Hypothalamus (tissue), 51 donors: ENCODE results near the gene TBX10.
"Not testable (repeated sequence)": the region's sequence is repeated elsewhere in the genome, so short reads cannot be mapped to it uniquely, and the experiment has no call there.

Experiments used
- DNase-seq, 51 donors: peaks; one replicate each; lab custom pipeline; 2025; lab: John Stamatoyannopoulos, UW

Gene TBX10

GRCh38 chr11:67646535-67647336, 7.2 kb upstream of the TBX10 start:
- no peak for DNase-seq

DNA sequence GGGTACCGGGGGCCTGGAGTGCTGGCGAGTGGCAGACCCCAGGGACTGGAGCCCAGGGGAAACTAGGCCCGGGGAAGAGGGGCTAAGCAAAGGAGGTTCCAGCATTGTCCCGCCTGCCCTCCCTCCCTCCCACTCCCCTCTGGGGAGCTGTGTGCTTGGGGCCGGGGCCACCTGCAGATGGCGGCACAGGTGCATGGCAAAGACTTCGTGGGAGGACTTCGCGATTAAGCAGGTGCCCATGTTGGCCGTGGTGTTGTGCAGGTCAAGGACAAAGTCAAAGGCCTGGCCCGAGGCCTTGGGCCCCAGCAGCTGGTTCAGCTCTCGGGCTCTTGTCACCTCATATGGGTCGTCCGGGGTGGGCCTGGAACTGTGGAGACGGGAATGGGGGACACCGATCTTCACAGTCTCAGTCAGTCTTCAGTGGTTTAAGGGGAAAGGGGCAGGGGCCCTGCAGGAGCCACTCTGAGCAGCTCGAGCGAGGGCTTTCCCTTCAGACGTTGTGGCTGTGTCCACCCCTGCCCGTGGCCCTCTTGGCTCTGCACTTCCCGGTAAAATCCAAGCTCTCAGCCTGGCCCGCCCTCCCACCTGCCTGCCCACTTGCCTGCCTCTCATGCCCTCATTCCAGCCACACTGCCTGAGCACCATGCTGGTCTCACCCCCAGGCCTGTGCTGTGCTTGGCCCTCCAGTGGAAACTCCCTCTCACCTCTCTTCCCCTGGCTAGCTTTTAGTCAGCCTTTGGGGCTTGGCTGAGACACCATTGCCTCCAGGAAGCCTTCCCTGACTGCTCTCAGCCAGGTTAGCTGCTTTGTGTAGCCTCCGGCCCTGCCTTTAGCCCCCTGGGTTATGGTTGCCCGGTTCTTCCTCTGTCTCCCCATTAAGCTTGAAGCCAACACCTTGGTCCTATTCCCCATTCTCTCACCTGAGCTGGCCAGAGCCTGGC, 6.2 kb upstream of the TBX10 start:
- DNase-seq: no peak

DNA sequence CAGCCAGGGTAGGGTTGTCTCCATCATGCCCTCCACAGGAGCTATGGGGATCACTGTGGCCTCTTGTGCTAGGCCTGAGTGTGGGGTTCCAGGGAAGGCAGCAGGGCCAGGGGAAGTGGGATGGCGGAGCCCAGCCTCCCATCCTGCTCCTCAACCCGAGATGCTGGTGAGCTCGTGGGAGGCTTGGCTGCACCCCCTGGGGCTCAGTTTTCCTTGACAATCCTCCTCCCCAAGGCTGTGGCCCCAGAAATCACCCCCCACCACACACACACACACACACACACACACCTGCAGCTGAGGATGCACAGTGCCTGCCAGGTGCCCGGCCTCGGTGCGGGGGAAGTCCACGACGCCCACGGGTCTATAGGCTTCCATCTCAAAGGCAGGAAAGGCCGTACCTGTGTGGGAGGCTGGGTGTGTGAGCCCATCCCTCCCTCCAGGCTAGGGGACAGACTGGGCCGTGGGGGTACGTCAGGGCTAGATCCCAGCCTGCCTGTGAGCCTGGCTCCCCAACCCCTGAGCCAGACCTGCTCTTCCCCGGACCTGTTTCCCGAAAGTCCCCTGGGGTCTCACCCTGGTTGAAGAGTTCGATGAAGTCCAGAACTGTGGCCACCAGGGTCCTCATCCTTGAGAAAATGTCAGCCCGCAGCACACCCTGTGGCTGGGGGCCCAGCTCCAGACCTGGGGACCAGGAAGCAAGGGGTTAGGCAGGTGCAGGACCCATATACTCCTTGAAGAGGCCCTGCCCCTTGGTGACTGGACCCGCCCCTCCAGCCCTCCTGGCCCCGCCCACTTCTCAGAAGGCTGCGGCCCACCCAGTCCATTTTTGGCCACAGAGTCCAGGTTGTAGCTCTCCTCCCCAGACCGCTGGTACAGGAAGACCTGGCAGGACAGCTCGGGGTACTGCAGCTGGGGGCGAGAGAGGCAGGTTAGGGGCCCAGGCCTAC, 5.2 kb upstream of the TBX10 start:
- DNase-seq: no peak

GRCh38 chr11:67644042-67644441, 4.5 kb upstream of the TBX10 start:
- no peak for DNase-seq

DNA sequence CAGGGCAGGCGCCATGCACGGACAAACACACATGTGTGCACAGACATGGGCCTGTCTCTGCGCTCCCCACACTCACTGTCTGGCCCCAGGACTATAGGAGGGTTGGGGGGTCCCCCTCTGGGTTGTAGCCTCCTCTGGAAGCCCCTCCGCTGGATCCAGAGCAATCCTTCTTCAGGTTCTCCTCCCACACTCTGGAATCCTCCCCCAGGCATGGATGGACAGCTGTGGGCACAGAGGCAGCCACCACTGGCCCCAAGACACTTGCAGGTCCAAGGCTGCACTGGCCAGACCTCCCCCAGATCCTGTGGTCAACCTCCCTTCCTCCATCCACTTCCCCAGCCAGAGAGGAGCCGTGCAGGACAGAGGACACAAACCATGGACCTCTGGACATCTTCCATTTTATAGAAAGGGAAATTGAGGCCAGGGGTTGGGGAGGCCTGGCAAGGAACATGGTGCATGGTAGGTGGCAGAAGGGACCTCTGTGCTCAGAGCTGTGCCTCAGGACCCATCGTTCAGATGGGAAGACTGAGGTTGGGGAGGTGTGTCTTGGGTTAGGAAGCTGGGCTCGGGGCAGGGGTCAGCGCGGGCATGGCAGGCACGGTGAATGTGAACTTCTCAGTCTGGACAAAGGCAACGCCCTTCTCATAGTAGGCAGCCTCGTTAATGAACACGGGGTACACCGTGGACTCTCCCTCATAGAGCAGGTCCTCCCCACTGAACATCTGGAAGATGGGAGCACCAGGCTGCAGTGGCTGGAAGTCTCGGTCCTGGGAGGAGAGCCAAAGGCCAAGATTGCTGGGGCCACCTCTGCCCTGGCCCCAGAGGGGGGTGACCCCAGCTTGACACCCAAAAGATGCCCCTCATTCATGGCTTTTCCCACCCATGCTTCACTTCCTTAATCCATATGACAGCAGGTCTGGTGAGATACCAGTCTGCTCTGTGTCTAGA, 2.9 kb upstream of the TBX10 start:
- no peak for DNase-seq

DNA sequence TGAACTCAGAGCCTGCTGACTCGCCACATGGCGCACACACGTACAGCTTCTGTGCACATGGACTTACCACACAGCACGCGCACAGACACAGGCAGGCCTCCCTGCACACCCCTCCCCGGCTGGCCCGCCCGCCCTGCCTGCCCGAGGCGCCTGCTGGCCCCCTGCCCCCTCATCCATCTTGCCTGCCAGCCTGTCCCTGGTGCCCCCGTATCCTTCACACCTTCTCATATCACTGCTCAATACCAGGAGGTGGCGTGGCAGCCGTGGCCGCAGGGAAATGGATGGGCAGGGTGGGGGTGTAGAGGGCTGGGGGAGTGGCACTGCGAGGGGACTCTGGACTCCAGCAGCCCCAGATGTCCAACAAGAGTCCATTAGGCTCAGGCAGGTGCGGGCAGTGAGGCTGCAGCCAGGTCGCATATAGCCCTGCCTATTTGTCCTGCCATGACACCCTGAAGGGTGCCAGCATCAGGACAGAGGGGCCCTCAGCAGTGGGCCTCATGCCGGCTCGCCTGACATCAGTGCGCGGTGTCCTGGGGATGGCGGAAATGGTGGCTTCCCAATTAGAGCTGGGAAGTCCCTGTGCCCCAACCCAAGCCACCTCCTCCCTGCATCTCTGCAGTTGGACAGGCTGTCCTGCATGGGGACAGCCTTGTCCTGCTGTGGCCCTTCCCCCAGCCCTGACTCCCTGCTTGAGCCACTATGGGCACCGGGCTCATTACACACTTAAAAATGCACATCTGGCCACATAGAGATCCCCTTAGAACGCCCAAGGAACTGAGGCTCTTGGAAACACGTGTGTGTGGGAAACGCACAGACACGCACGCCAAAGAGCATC, 2.0 kb upstream of the TBX10 start:
- no peak for DNase-seq

GRCh38 chr11:67640758-67641337, 1.3 kb upstream of the TBX10 start:
- no peak for DNase-seq

GRCh38 chr11:67640021-67640757, 626 bp upstream of the TBX10 start:
- peak in 29 of 51 donors; percentile 10 to 72 (median 39) for DNase-seq

DNA sequence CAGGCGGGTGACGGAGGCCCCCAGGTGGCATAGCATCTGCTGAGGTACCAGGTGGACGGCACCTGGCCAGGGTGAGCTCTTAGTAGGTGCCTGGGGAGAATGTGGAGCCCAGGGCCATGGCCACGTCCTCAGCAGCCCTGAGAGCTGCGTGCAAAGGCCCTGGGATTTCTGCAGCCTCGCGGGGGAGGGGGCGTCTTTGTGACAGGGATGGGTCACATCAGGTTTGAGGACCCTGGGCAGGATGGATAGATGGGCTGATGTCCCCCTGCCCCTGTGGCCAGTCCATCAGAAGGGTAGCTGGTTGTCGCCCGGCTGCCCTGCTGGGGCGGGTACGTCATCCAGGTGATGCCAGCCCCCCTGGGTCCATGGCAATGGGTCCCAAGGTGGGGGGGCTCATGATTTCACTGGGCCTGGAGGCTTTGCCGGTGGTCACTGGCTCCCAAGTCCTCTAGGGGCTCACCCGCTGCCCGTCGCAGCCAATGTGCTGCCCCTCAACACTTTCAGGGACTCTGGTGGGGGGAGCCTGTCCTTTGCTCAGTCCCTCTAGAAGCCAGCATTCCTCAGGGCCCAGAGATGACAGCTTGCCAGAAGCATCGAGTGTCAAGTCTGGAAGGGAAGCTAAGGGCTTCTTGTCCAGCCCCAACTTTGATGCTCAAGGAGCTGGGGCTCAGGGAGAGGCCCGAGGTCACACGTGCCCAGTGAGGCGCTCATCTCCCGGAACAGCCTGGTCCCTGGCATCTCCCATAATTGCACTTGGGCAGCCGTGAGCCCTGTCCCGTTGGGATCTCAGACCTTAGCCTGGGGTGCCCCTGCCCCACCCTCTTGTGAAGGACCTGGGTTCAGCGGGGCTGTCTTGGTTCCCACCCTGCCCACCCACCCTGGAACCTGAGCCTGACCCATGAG, 777 bp downstream of the TBX10 start:
- DNase-seq: no peak

DNA sequence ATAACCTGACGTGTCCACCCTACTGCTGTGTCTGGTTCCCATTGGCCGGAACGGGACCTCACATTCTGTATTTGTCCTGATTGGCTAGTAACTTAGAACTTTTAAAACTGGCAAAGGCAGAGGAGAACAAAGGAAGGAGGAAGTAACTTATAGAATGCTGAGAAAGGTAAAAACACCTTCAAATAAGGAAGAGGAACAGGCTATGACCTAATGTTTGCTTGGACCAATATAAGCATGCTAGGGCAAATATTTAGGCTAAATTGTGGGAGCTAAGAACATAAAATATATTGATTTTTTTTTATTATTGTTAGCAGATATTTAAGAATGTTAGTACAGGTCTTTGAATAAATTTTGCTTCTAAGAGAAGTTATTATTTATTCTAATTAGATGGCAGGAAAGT, 2.1 kb downstream of the TBX10 start:
- DNase-seq: not testable (repeated sequence)

DNA sequence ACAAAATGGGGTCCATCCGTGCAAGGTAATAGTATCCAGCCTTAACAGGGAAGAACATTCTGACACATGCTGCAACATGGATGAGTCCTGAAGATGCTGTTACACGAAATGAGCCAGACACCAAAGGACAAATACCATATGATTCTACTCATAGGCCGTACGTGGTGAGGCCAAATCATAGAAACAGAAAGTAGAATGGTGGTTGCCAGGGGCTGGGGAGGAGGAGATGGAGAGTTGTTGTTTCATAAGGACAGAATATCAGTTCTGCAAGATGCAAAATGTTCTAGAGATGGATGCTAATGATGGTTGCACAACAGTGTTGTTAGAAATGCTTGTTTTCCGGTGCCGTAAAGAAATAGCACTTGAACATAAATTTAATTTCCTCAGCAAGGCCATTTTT, 2.6 kb downstream of the TBX10 start:
- DNase-seq: no peak

DNA sequence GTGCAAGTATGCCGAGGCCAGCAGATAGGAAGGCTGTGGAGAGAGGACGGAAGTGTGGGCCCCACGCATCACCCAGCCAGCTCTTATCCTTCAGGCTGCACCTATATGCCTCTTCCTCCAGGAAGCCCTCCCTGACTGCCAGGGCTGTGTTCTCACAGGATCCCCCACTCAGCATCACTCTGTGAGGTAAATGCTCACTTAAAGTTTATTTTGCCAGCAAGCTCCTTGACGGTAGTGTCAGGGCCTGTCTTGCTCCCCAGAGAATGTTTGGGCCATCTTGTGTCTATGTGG, 4.4 kb downstream of the TBX10 start:
- DNase-seq: no peak

DNA sequence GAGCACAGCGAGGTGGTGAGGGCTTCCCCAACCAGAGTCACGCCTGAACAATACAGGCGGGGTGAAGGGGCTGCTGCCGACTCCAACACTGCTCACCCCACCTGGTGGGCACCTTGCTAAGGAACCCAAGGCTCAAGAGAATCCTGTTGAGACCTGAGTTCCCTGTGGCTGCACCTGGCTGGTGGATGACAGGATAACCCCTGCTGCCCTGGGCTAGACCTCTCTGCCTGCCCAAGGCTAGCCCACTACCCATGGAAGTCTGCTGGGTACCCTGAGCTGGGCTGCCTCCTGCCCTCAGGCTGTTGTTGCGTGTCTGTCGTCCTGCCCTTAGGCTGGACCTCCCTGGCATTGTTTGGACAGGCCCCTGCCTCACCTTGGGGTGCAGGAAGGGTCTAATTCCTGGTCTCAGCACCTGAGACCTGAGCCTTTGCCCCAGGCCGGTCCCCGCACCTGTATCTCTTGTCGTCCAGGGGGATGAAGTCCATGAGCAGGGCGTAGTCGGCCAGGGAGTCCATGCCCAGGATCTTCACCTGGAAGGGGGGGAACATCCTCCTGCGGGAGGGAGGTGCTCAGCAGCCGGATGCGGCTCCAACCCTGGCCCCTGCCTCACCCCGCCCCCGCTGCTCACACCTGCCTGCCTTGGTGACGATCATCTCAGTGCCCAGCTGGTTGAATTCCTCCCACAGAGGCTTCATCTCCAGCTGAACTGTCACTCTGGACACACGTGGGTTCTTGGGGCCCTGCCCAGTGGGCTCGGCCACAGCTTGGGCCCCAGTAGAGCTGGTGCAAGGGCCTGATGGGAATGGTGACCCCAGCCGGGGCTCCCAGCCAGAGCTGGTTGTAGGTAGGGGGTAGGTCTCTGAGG, 5.0 kb downstream of the TBX10 start:
- DNase-seq: no peak

- no peak for DNase-seq
Measured at GRCh38 chr11:67633758-67634365, 5.7 kb downstream of the TBX10 start.
